Inferior parietal cortex (tissue), 1 donor: ENCODE measurements around the gene TECR.
"Not testable (repeated sequence)": the region's sequence is repeated elsewhere in the genome, so short reads cannot be mapped to it uniquely, and the experiment has no call there.

Experiments
- DNase-seq: peaks from one replicate; pipeline ENCODE4 v3.0.0-alpha.2; 2016; ENCODE audit errors: extremely low spot score

The TECR gene

GRCh38 chr19:14540741-14541525 lies 11.5 kb downstream of the TECR start:
- DNase-seq, result no peak

- not testable (repeated sequence) for DNase-seq
Measured at GRCh38 chr19:14541979-14542378, 12.6 kb downstream of the TECR start.

- no peak for DNase-seq
Measured at GRCh38 chr19:14542711-14543328, 13.4 kb downstream of the TECR start.

GRCh38 chr19:14544047-14544446 lies 14.7 kb downstream of the TECR start:
- DNase-seq, result no peak

- DNase-seq, result peak; percentile 80
Measured at GRCh38 chr19:14544977-14545715, 15.8 kb downstream of the TECR start.

- DNase-seq, result no peak
Measured at GRCh38 chr19:14545716-14546082, 16.3 kb downstream of the TECR start.

- DNase-seq, result no peak
Measured at GRCh38 chr19:14550201-14550754, 20.9 kb downstream of the TECR start.

GRCh38 chr19:14551134-14552005 lies 22.0 kb downstream of the TECR start:
- not testable (repeated sequence) for DNase-seq

GRCh38 chr19:14552006-14552360 lies 22.6 kb downstream of the TECR start:
- not testable (repeated sequence) for DNase-seq

- DNase-seq, result no peak
Measured at GRCh38 chr19:14553042-14553938, 23.9 kb downstream of the TECR start.

- no peak for DNase-seq
Measured at GRCh38 chr19:14553939-14554243, 24.5 kb downstream of the TECR start.

- DNase-seq, result no peak
Measured at GRCh38 chr19:14554382-14554812, 25.0 kb downstream of the TECR start.

GRCh38 chr19:14555918-14556661 lies 26.7 kb downstream of the TECR start:
- DNase-seq, result no peak

GRCh38 chr19:14556662-14557188 lies 27.3 kb downstream of the TECR start:
- DNase-seq, result peak; percentile 77

- no peak for DNase-seq
Measured at GRCh38 chr19:14558370-14559066, 29.1 kb downstream of the TECR start.

- no peak for DNase-seq
Measured at GRCh38 chr19:14559916-14560775, 30.8 kb downstream of the TECR start.

- DNase-seq, result no peak
Measured at GRCh38 chr19:14560776-14561108, 31.3 kb downstream of the TECR start.

GRCh38 chr19:14561249-14561648 lies 31.9 kb downstream of the TECR start:
- no peak for DNase-seq
